ENCODE measurements around the gene ANKRD34A.

ANKRD34A gene

DNA sequence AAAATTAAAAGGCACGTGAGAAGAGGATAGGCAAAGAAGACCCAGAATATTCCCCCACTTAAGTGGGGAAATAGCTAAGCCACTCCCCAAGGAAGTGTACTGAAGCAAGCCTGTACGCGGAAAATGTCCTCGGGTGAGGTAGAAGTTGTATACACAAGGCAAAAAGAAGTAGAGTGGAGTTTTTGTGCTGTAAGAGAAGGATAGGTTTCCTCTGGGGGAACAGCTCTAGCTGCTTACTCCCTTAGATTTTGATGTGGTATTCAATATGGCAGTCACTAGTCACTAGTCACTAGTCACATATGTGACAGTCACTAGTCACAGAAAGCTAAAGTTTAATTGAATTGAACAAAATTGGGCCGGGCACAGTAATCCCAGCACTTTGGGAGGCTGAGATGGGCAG, 24.4 kb upstream of the ANKRD34A start:
- Histone ChIP-seq H3K79me2 (ENCODE audit: insufficient read depth, low read length) (no peaks in the 10 kb centered on the region), H4K20me1 (ENCODE audit: insufficient read depth, low read length) (no peaks in the 10 kb centered on the region), H3K36me3 (ENCODE audit: insufficient read depth, low read length) (peaks cover 6% of the 10 kb centered on the region), H3K4me1 (ENCODE audit: insufficient read depth, low read length) (peaks cover 8% of the 10 kb centered on the region), H3K4me2 (ENCODE audit: insufficient read depth, low read length) (no peak overlapping the region), H3K9me3 (ENCODE audit: insufficient read depth, low read length, severe bottlenecking) (no peaks in the 10 kb centered on the region), H3K27me3 (ENCODE audit: insufficient read depth, low read length, poor library complexity) (no peaks in the 10 kb centered on the region), H3K27ac (ENCODE audit: low read length) (no peak overlapping the region), H3K4me3 (ENCODE audit: low read depth in 1 of 2, low read length in 2 of 2) (no peak overlapping the region), H3K9ac (ENCODE audit: low read depth, low read length) (no peak overlapping the region), H2AFZ (ENCODE audit: low read depth, low read length) (0 out of 2 replicates have a peak overlapping the region, but pooled peaks have one; percentile 15)
- ATAC-seq (ENCODE audit: insufficient read depth, low read depth) = no peak
- DNase-seq = no peak
- TF ChIP-seq EZH2 (IDR thresholded peaks at IDR 0.05; ENCODE audit: borderline replicate concordance, low read depth, low read length, severe bottlenecking) = no peak
- no peak for TF ChIP-seq CTCF (IDR thresholded peaks at IDR 0.05; ENCODE audit: borderline replicate concordance, extremely low read depth, low read length, poor library complexity, severe bottlenecking)

GRCh38 chr1:145987926-145988325, 23.6 kb upstream of the ANKRD34A start:
- Histone ChIP-seq H3K27ac (ENCODE audit: low read length) (no peak overlapping the region), H3K9ac (ENCODE audit: low read depth, low read length) (no peak overlapping the region), H3K27me3 (ENCODE audit: insufficient read depth, low read length, poor library complexity) (no peaks in the 10 kb centered on the region), H3K4me3 (ENCODE audit: low read depth in 1 of 2, low read length in 2 of 2) (no peak overlapping the region), H3K36me3 (ENCODE audit: insufficient read depth, low read length) (no peaks in the 10 kb centered on the region), H3K9me3 (ENCODE audit: insufficient read depth, low read length, severe bottlenecking) (no peaks in the 10 kb centered on the region), H2AFZ (ENCODE audit: low read depth, low read length) (no peak overlapping the region), H3K4me2 (ENCODE audit: insufficient read depth, low read length) (no peak overlapping the region), H3K4me1 (ENCODE audit: insufficient read depth, low read length) (peaks cover 8% of the 10 kb centered on the region), H4K20me1 (ENCODE audit: insufficient read depth, low read length) (no peaks in the 10 kb centered on the region), H3K79me2 (ENCODE audit: insufficient read depth, low read length) (no peaks in the 10 kb centered on the region)
- ATAC-seq (ENCODE audit: insufficient read depth, low read depth) (no peak), DNase-seq (no peak)
- TF ChIP-seq EZH2 (IDR thresholded peaks at IDR 0.05; ENCODE audit: borderline replicate concordance, low read depth, low read length, severe bottlenecking) = no peak
- no peak for TF ChIP-seq CTCF (IDR thresholded peaks at IDR 0.05; ENCODE audit: borderline replicate concordance, extremely low read depth, low read length, poor library complexity, severe bottlenecking)

DNA sequence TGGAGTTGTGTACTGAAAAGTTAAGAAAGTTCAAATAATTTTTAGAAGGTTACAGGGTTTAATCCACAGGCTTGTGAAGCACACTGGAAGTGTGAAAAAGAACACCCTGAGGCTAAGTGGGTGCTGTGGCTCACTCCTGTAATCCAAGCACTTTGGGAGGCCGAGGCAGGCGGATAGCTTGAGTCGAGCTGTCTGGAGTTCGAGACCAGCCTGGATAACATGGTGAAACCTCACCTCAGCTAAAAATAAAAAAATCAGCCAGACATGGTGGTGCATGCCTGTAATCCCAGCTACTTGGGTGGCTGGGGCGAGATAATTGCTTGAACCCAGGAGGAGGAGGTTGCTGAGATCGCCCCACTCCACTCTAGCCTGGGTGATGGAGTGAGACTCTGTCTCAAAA, 22.2 kb upstream of the ANKRD34A start:
- Histone ChIP-seq H2AFZ (ENCODE audit: low read depth, low read length) (no peak overlapping the region), H3K36me3 (ENCODE audit: insufficient read depth, low read length) (no peaks in the 10 kb centered on the region), H3K4me2 (ENCODE audit: insufficient read depth, low read length) (no peak overlapping the region), H3K4me1 (ENCODE audit: insufficient read depth, low read length) (peaks cover 8% of the 10 kb centered on the region), H3K27ac (ENCODE audit: low read length) (no peak overlapping the region), H3K9ac (ENCODE audit: low read depth, low read length) (no peak overlapping the region), H3K27me3 (ENCODE audit: insufficient read depth, low read length, poor library complexity) (no peaks in the 10 kb centered on the region), H3K79me2 (ENCODE audit: insufficient read depth, low read length) (no peaks in the 10 kb centered on the region), H3K9me3 (ENCODE audit: insufficient read depth, low read length, severe bottlenecking) (no peaks in the 10 kb centered on the region), H3K4me3 (ENCODE audit: low read depth in 1 of 2, low read length in 2 of 2) (no peak overlapping the region), H4K20me1 (ENCODE audit: insufficient read depth, low read length) (no peaks in the 10 kb centered on the region)
- DNase-seq (no peak), ATAC-seq (ENCODE audit: insufficient read depth, low read depth) (no peak)
- TF ChIP-seq CTCF (IDR thresholded peaks at IDR 0.05; ENCODE audit: borderline replicate concordance, extremely low read depth, low read length, poor library complexity, severe bottlenecking) = no peak
- TF ChIP-seq EZH2 (IDR thresholded peaks at IDR 0.05; ENCODE audit: borderline replicate concordance, low read depth, low read length, severe bottlenecking) = no peak
